H1 (cell line): Measurements from ENCODE around the gene STX7. TPM values are rescaled to one million over a fixed set of nuclear protein-coding genes. Genes with fewer than 3 reads are reported as not detected.

ENCODE experiments used
- BACH1 ChIP-seq: IDR thresholded peaks from 2 replicates; pipeline ENCODE4 v1.6.1; 2012; ENCODE audit warnings: low read length, improper control_type of control experiment
- JUN ChIP-seq: IDR thresholded peaks from 2 replicates; pipeline ENCODE4 v1.6.1; 2011; ENCODE audit warnings: low read depth, mild to moderate bottlenecking, improper control_type of control experiment, low read length
- polyA plus RNA-seq, 7 experiments: library from polyadenylated mRNA; depleted of rRNA in 3 of 7; stranded (reverse) in 5 of 7; unstranded in 2 of 7; fragments of >200 nt in 5 of 7; fragments of 200-250 nt in 2 of 7; gene quantifications; 1 replicate in 5 of 7; 2 replicates in 1 of 7; 4 replicates in 1 of 7; pipeline versions ENCODE4 v1.2.1 to v1.2.3, GENCODE V29; 2011 to 2013; ENCODE audit warnings: missing spikeins in 2 of 7, mixed read lengths in 2 of 7
- total RNA-seq: library from RNA; stranded (reverse); fragmentation: NEBNext Ultra II Directional; extraction: Animal tissue kit (Norgen Biotek cat#: 25700); gene quantifications from 2 replicates; pipeline ENCODE4 v1.2.1, GENCODE V29; 2021

The STX7 gene
- total and polyA plus RNA-seq, 2 of the 8 experiments (the other 6 are each of a cell fraction or from before 2014, with no cell fraction given) = 5.7 to 27.9 TPM

DNA sequence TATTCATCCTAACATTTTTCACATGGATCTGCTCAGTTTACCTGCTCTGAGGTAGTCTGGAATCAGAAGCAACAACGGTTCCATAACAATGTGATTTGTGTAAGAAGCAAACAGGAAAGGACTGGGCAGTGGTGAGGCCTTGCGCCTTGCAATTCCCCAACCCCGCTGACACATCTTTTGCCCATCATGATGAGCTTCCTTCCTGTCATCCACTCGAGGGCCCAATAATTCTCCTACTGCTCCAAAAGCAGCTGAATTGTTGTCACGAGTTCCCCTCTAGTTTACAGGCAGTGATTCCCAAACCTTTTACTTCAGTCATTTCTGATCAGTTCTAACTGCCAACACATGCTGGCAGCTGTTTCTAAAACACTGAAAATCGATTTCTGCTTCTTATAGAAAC is 22.9 kb downstream of the STX7 start (continued):
- TF ChIP-seq BACH1 (no peak), JUN (no peak)
